Measurements from ENCODE around the gene TOGARAM2.

Gene TOGARAM2

DNA sequence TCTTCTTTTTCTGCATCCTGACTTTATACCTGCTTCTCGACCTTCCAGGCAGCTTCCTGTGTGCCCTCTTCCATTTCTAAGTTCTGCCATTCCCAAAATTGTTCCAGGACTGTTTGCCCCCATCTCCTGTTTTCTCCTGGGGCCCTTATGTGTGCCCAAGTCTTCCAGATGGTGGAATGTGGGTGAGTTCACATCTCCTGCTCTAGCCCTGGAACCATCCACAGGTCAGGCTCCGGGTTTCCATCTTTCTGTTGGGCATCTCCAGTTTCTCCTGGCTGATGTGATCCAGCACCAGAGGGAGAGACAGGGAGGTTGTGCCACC lies 25.8 kb downstream of the TOGARAM2 start:
- DNase-seq (ENCODE audit: insufficient read length, low spot score) (no peak), FAIRE-seq (no peak)
- TF ChIP-seq POLR2AphosphoS5 (IDR thresholded peaks at IDR 0.05; ENCODE audit: low read depth, low read length) = no peak
- no peak for TF ChIP-seq POU2F2 (IDR thresholded peaks at IDR 0.05; ENCODE audit: low read depth, low read length)
- TF ChIP-seq POLR2A (IDR thresholded peaks at IDR 0.05; ENCODE audit: low read depth, low read length) = no peak
- no peak for TF ChIP-seq SPI1 (IDR thresholded peaks at IDR 0.05; ENCODE audit: low read depth, low read length)
- TF ChIP-seq TAF1 (IDR thresholded peaks at IDR 0.05; ENCODE audit: low read depth, low read length) = no peak
- no peak for TF ChIP-seq PAX5 (IDR thresholded peaks at IDR 0.05; ENCODE audit: insufficient read depth, low read length, severe bottlenecking)

DNA sequence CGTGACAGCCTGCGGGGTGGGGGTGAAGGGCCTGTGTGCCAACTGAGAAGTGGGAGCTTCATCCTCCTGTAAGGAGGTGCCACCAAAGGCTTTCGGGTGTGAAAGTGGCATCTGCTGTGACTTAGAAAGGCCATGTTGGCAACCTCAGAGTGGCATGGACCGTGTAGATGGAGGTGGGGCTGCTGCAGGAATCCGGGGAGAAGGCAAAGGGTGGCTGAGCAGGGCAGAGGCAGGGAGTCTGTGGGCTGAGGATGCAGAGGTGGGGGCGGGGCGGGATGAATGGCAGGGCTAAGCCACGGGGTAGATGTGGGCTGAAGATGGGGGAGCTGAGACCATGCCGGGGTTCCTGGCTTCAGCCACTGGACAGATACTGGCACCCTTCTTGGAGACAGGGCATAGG lies 28.2 kb downstream of the TOGARAM2 start:
- TF ChIP-seq PAX5 (IDR thresholded peaks at IDR 0.05; ENCODE audit: insufficient read depth, low read length, severe bottlenecking) (no peak), POU2F2 (IDR thresholded peaks at IDR 0.05; ENCODE audit: low read depth, low read length) (no peak), TAF1 (IDR thresholded peaks at IDR 0.05; ENCODE audit: low read depth, low read length) (no peak), POLR2A (IDR thresholded peaks at IDR 0.05; ENCODE audit: low read depth, low read length) (no peak), SPI1 (IDR thresholded peaks at IDR 0.05; ENCODE audit: low read depth, low read length) (no peak), POLR2AphosphoS5 (IDR thresholded peaks at IDR 0.05; ENCODE audit: low read depth, low read length) (no peak)
- DNase-seq (ENCODE audit: insufficient read length, low spot score) (no peak), FAIRE-seq (no peak)

- no peak for TF ChIP-seq TAF1 (IDR thresholded peaks at IDR 0.05; ENCODE audit: low read depth, low read length)
- TF ChIP-seq POLR2AphosphoS5 (IDR thresholded peaks at IDR 0.05; ENCODE audit: low read depth, low read length) = no peak
- no peak for TF ChIP-seq SPI1 (IDR thresholded peaks at IDR 0.05; ENCODE audit: low read depth, low read length)
- TF ChIP-seq POLR2A (IDR thresholded peaks at IDR 0.05; ENCODE audit: low read depth, low read length) = no peak
- no peak for TF ChIP-seq PAX5 (IDR thresholded peaks at IDR 0.05; ENCODE audit: insufficient read depth, low read length, severe bottlenecking)
- no peak for TF ChIP-seq POU2F2 (IDR thresholded peaks at IDR 0.05; ENCODE audit: low read depth, low read length)
- FAIRE-seq (no peak), DNase-seq (ENCODE audit: insufficient read length, low spot score) (no peak)
Observed at GRCh38 chr2:29009711-29010677, 28.9 kb downstream of the TOGARAM2 start.

DNA sequence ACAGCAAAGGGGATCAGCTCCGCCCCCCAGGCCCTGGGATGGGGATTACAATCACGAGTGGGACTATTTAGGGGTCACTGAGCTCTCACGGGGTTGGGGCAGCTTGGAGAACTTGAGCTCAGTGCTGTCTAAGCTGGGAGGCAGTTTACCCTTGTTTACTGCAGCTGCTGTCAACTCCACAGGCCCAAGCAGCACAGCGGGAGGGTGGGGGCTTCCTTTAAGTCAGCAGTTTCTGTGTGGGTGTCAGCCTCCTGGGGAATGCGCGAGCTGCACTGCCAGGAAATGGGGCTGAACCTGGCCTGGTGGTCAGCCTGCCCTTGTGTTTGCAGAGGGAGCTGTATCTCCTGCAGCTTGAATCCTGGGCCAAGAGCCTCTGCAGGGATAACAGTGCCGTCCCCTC lies 29.8 kb downstream of the TOGARAM2 start:
- DNase-seq (ENCODE audit: insufficient read length, low spot score) (no peak), FAIRE-seq (peak; percentile 61)
- TF ChIP-seq SPI1 (IDR thresholded peaks at IDR 0.05; ENCODE audit: low read depth, low read length) = no peak
- no peak for TF ChIP-seq PAX5 (IDR thresholded peaks at IDR 0.05; ENCODE audit: insufficient read depth, low read length, severe bottlenecking)
- no peak for TF ChIP-seq POLR2AphosphoS5 (IDR thresholded peaks at IDR 0.05; ENCODE audit: low read depth, low read length)
- no peak for TF ChIP-seq TAF1 (IDR thresholded peaks at IDR 0.05; ENCODE audit: low read depth, low read length)

DNA sequence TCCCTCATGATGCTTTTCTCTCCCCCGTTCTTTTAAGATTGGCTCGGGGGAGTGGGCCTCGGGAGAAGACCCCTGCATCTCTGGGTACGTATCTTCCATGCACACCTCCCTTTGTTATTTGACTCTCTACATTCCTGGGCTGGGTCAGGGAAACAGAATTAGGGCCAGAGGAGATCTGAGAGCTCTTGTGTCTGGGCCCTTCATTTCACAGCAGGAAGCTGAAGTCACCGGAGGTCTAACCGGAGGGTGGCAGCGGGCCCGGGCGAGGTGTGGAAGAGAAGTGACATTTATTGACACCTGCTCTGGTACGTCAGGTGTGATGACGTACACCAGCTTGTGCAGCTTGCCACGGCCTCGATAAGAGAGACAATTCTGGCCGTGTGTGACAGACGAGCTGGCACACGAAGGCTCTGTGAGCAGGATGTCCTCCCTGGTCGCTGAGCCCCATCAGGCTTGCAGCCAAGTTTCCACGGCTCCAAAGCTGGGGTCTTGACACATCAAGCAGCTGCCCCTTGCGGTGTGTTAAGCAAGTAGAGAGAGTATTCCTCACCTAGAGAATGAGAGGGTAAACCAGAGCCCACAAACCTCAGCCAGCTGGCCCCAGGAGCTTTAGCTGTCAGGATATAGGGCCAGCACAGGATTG lies 30.4 kb downstream of the TOGARAM2 start:
- TF ChIP-seq POU2F2 (IDR thresholded peaks at IDR 0.05; ENCODE audit: low read depth, low read length) (no peak), POLR2A (IDR thresholded peaks at IDR 0.05; ENCODE audit: low read depth, low read length) (no peak), TAF1 (IDR thresholded peaks at IDR 0.05; ENCODE audit: low read depth, low read length) (no peak), SPI1 (IDR thresholded peaks at IDR 0.05; ENCODE audit: low read depth, low read length) (no peak), PAX5 (IDR thresholded peaks at IDR 0.05; ENCODE audit: insufficient read depth, low read length, severe bottlenecking) (no peak), POLR2AphosphoS5 (IDR thresholded peaks at IDR 0.05; ENCODE audit: low read depth, low read length) (no peak)
- FAIRE-seq (peak; percentile 84), DNase-seq (ENCODE audit: insufficient read length, low spot score) (no peak)

- peak; percentile 43 for TF ChIP-seq SPI1 (IDR thresholded peaks at IDR 0.05; ENCODE audit: low read depth, low read length)
- TF ChIP-seq POLR2AphosphoS5 (IDR thresholded peaks at IDR 0.05; ENCODE audit: low read depth, low read length) = no peak
- FAIRE-seq (no peak), DNase-seq (ENCODE audit: insufficient read length, low spot score) (no peak)
Observed at GRCh38 chr2:29012211-29012681, 31.1 kb downstream of the TOGARAM2 start.

DNA sequence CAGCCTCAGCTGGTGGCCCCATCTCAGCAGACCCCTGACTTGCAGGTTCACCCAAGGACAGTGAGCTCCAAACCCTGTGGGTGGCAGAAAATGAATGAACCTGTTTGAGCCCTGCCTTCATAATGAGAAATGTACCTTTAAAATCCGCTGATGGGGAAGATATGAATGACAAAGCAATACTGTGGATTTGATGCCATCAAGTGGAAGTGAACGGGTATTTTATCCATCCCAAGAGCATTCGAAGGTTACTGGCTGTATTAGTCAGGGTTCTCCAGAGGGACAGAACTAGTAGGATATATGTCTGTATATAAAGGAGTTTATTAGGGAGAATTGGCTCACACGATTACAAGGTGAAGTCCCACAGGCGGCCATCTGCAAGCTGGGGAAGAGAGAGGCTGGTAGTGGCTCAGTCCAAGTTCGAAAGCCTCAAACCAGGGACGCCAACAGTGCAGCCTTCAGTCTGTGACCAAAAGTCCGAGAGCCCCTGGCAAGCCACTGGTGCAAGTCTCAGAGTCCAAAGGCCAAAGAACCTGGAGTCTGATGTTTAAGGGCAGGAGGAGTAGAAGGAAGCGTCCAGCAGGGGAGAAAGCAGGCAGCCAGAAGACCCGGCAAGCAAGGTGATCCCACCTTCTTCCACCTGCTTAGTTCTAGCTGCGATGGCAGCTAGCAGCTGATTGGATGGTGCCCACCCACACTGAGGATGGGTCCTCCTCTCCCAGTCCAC lies 32.1 kb downstream of the TOGARAM2 start:
- DNase-seq (ENCODE audit: insufficient read length, low spot score) = no peak
- no peak for FAIRE-seq
- TF ChIP-seq POLR2A (IDR thresholded peaks at IDR 0.05; ENCODE audit: low read depth, low read length) = no peak
- TF ChIP-seq POU2F2 (IDR thresholded peaks at IDR 0.05; ENCODE audit: low read depth, low read length) = no peak
- TF ChIP-seq TAF1 (IDR thresholded peaks at IDR 0.05; ENCODE audit: low read depth, low read length) = no peak
- no peak for TF ChIP-seq PAX5 (IDR thresholded peaks at IDR 0.05; ENCODE audit: insufficient read depth, low read length, severe bottlenecking)
- TF ChIP-seq POLR2AphosphoS5 (IDR thresholded peaks at IDR 0.05; ENCODE audit: low read depth, low read length) = no peak
- no peak for TF ChIP-seq SPI1 (IDR thresholded peaks at IDR 0.05; ENCODE audit: low read depth, low read length)

GRCh38 chr2:29014331-29014730 lies 33.2 kb downstream of the TOGARAM2 start:
- DNase-seq (ENCODE audit: insufficient read length, low spot score) = no peak
- no peak for FAIRE-seq
- no peak for TF ChIP-seq SPI1 (IDR thresholded peaks at IDR 0.05; ENCODE audit: low read depth, low read length)
- no peak for TF ChIP-seq TAF1 (IDR thresholded peaks at IDR 0.05; ENCODE audit: low read depth, low read length)
- TF ChIP-seq POLR2AphosphoS5 (IDR thresholded peaks at IDR 0.05; ENCODE audit: low read depth, low read length) = no peak
- no peak for TF ChIP-seq PAX5 (IDR thresholded peaks at IDR 0.05; ENCODE audit: insufficient read depth, low read length, severe bottlenecking)
- TF ChIP-seq POLR2A (IDR thresholded peaks at IDR 0.05; ENCODE audit: low read depth, low read length) = no peak
- TF ChIP-seq POU2F2 (IDR thresholded peaks at IDR 0.05; ENCODE audit: low read depth, low read length) = no peak

DNA sequence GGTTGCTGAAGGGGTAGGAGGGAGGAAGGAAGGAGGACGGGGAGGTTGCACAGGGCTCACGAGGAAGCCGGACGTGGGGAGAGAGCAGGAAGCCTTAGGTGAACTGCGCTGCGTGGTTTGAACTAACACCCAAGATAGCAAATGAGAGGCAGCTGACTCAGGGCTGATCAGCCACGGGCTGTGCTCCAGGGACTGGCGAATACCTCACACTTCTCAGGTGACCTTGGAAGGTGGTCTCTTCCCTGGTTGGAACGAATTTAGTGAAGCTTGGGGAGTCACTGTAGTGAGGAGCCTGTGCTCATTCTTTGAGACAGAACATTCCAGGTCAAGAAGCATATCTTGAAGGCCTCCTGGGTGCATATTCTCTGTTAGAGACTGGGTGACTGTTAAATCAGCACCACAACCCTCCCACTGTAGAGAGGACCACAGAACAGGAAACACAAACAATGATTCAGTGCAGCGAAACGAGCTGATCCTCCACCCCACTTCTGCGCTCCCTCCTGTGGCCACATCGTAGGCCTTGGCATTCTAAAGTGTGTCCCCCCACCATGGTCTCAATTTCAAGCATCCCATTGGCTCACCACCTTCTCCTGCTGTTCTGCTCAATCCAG lies 33.8 kb downstream of the TOGARAM2 start:
- peak; percentile 96 for FAIRE-seq
- no peak for TF ChIP-seq POLR2AphosphoS5 (IDR thresholded peaks at IDR 0.05; ENCODE audit: low read depth, low read length)
- peak; percentile 33; the same call in 1 of the 2 replicates for TF ChIP-seq POU2F2 (IDR thresholded peaks at IDR 0.05; ENCODE audit: low read depth, low read length)
- peak; percentile 59 for DNase-seq (ENCODE audit: insufficient read length, low spot score)

All from GM12891 (cell line).